ENCODE data around the gene SH2B2. TPM values are rescaled to one million over a fixed set of nuclear protein-coding genes. Genes with fewer than 3 reads are reported as not detected.

Gene SH2B2
- total RNA-seq, 4 donors from 2014 or later: 32.7 to 62.0 (median 43.5) TPM

GRCh38 chr7:102255916-102256315, 30.8 kb upstream of the SH2B2 start:
- DNase-seq: no peak
- no peaks in the 10 kb centered on the region for H3K9me3 ChIP-seq
- in situ Hi-C loops (cut with MboI; ENCODE audit: low sequenced_read_pairs in 4 of 4): loop anchor here in 2 of 4 donors (25.0 kb wide), 1 partner anchor 569 kb away; no protein-coding TSS in a partner anchor
- H3K27me3 ChIP-seq: no peaks in the 10 kb centered on the region
- TF ChIP-seq POLR2A (IDR thresholded peaks at IDR 0.05): no peak
- TF ChIP-seq CTCF (IDR thresholded peaks at IDR 0.05 in 4 of 5, conservative IDR thresholded peaks at IDR 0.05 in 1 of 5): no peak
- H3K27ac ChIP-seq: no peak overlapping the region
- intact Hi-C loops (cut with DNase I; ENCODE audit: low total_unique reads): no loop called here
- no peak for ATAC-seq
- H3K36me3 ChIP-seq: no peaks in the 10 kb centered on the region
- peaks cover 0 to 3% of the 10 kb centered on the region in 2 donors for H3K4me1 ChIP-seq
- H3K4me3 ChIP-seq: no peak overlapping the region

- H3K36me3 ChIP-seq: no peaks in the 10 kb centered on the region
- TF ChIP-seq POLR2A (IDR thresholded peaks at IDR 0.05) (no peak), CTCF (IDR thresholded peaks at IDR 0.05 in 4 of 5, conservative IDR thresholded peaks at IDR 0.05 in 1 of 5) (no peak)
- H3K27me3 ChIP-seq: no peaks in the 10 kb centered on the region
- ATAC-seq: no peak
- no peaks in the 10 kb centered on the region for H3K9me3 ChIP-seq
- intact Hi-C loops (cut with DNase I; ENCODE audit: low total_unique reads): no loop called here
- H3K4me1 ChIP-seq: peaks cover 0 to 2% of the 10 kb centered on the region in 2 donors
- DNase-seq: no peak
- in situ Hi-C loops (cut with MboI; ENCODE audit: low sequenced_read_pairs in 4 of 4): loop anchor here in 2 of 4 donors (25.0 kb wide), 1 partner anchor 571 kb away; no protein-coding TSS in a partner anchor
- no peak overlapping the region for H3K27ac ChIP-seq
- H3K4me3 ChIP-seq: no peak overlapping the region
Observed at GRCh38 chr7:102258073-102258748, 28.5 kb upstream of the SH2B2 start.

GRCh38 chr7:102258749-102259107, 27.9 kb upstream of the SH2B2 start:
- intact Hi-C loops (cut with DNase I; ENCODE audit: low total_unique reads) (no loop called here), in situ Hi-C loops (cut with MboI; ENCODE audit: low sequenced_read_pairs in 4 of 4) (loop anchor here in 2 of 4 donors (25.0 kb wide), 1 partner anchor 571 kb away; no protein-coding TSS in a partner anchor)
- ATAC-seq: no peak
- Histone ChIP-seq H3K36me3 (no peaks in the 10 kb centered on the region), H3K9me3 (no peaks in the 10 kb centered on the region), H3K4me3 (no peak overlapping the region), H3K4me1 (no peaks in the 10 kb centered on the region), H3K27ac (no peak overlapping the region), H3K27me3 (no peaks in the 10 kb centered on the region)
- TF ChIP-seq POLR2A (IDR thresholded peaks at IDR 0.05): no peak
- no peak for TF ChIP-seq CTCF (IDR thresholded peaks at IDR 0.05 in 4 of 5, conservative IDR thresholded peaks at IDR 0.05 in 1 of 5)
- no peak for DNase-seq

GRCh38 chr7:102260856-102261255, 25.8 kb upstream of the SH2B2 start:
- ATAC-seq (peak in 1 of 2 donors; percentile 38), DNase-seq (no peak)
- no peaks in the 10 kb centered on the region for H3K36me3 ChIP-seq
- no peaks in the 10 kb centered on the region for H3K4me1 ChIP-seq
- in situ Hi-C loops (cut with MboI; ENCODE audit: low sequenced_read_pairs in 4 of 4): loop anchor here in 2 of 4 donors (25.0 kb wide), 1 partner anchor 574 kb away; no protein-coding TSS in a partner anchor
- H3K27me3 ChIP-seq: no peaks in the 10 kb centered on the region
- no peaks in the 10 kb centered on the region for H3K9me3 ChIP-seq
- intact Hi-C loops (cut with DNase I; ENCODE audit: low total_unique reads): no loop called here
- no peak overlapping the region for H3K27ac ChIP-seq
- H3K4me3 ChIP-seq: no peak overlapping the region
- TF ChIP-seq POLR2A (IDR thresholded peaks at IDR 0.05): no peak
- TF ChIP-seq CTCF (IDR thresholded peaks at IDR 0.05 in 4 of 5, conservative IDR thresholded peaks at IDR 0.05 in 1 of 5): no peak

All from gastrocnemius medialis (tissue), 4 donors.